Gastroesophageal sphincter (tissue), 4 donors: ENCODE data around the gene LSM10. TPM values are rescaled to one million over a fixed set of nuclear protein-coding genes. Genes with fewer than 3 reads are reported as not detected.
A peak's percentile ranks its signal among the peaks of the same experiment; 100 is the strongest.

Experiments used
- ATAC-seq: fragments of 150-250 bp; one replicate; pipeline ENCODE4 v1.9.1; 2016; ENCODE audit warnings: mild to moderate bottlenecking, moderate library complexity
- H3K27ac ChIP-seq, 4 donors: fragments of 200-600 bp; sonication (generic) in 3 of 4; 1 replicate in 3 of 4; 2 replicates in 1 of 4; pipeline ENCODE4 v1.5.1; 2016 to 2019
- H3K27me3 ChIP-seq: fragments of 200-600 bp; sonication (generic); one replicate; pipeline ENCODE4 v1.5.1; 2019
- H3K36me3 ChIP-seq, 2 donors: fragments of 200-600 bp; sonication (generic); one replicate each; pipeline ENCODE4 v1.5.1; 2019; ENCODE audit warnings: control low read depth in 1 of 2
- H3K4me1 ChIP-seq, 3 donors: fragments of 200-600 bp; sonication (generic); 1 replicate in 2 of 3; 2 replicates in 1 of 3; pipeline ENCODE4 v1.5.1; 2016 to 2019; ENCODE audit warnings: control low read depth in 2 of 3
- H3K4me3 ChIP-seq, 2 donors: fragments of 200-600 bp; sonication (generic); one replicate each; pipeline ENCODE4 v1.5.1; 2019; ENCODE audit warnings: mild to moderate bottlenecking in 1 of 2, moderate library complexity in 1 of 2
- H3K9me3 ChIP-seq, 3 donors: fragments of 200-600 bp; sonication (generic); one replicate each; pipeline ENCODE4 v1.5.1; 2017 to 2019; ENCODE audit warnings: control low read depth in 2 of 3
- EP300 ChIP-seq: sonication (generic); formaldehyde crosslinking; IDR thresholded peaks from one replicate; pipeline ENCODE4 v1.6.1; 2017; ENCODE audit warnings: antibody characterized with exemption, mild to moderate bottlenecking
- POLR2A ChIP-seq, 2 donors: fragments of 450-650 bp; IDR thresholded peaks; one replicate each; pipeline ENCODE4 v1.6.1; 2017; ENCODE audit warnings: antibody characterized with exemption in 2 of 2, mild to moderate bottlenecking in 2 of 2, moderate library complexity in 1 of 2
- POLR2AphosphoS5 ChIP-seq: sonication (generic); formaldehyde crosslinking; IDR thresholded peaks from one replicate; pipeline ENCODE4 v1.6.1; 2017; ENCODE audit warnings: antibody characterized with exemption
- WGBS, 2 donors: methylation state at CpG; one replicate each; pipeline ENCODE4 v1.1.5; 2018; ENCODE audit warnings: low coverage in 1 of 2; 5-methylcytosine and 5-hydroxymethylcytosine counted together
- total RNA-seq, 4 donors: library from RNA; depleted of rRNA; stranded (reverse); fragments of >200 nt; gene quantifications; one replicate each; pipeline ENCODE4 v1.1.0, GENCODE V29; 2016
- TF ChIP-seq, protein P1 (sequence below), 4 experiments: fragments of 200-600 bp in 2 of 4; fragments of 450-650 bp in 2 of 4; sonication (generic) in 1 of 4; IDR thresholded peaks; one replicate each; pipeline ENCODE4 v1.5.1; 2017 to 2019; ENCODE audit warnings: antibody characterized with exemption in 4 of 4, mild to moderate bottlenecking in 2 of 4, moderate library complexity in 2 of 4

The LSM10 gene
- total RNA-seq, 4 donors from 2014 or later: 39.5 to 50.2 (median 47.3) TPM

DNA sequence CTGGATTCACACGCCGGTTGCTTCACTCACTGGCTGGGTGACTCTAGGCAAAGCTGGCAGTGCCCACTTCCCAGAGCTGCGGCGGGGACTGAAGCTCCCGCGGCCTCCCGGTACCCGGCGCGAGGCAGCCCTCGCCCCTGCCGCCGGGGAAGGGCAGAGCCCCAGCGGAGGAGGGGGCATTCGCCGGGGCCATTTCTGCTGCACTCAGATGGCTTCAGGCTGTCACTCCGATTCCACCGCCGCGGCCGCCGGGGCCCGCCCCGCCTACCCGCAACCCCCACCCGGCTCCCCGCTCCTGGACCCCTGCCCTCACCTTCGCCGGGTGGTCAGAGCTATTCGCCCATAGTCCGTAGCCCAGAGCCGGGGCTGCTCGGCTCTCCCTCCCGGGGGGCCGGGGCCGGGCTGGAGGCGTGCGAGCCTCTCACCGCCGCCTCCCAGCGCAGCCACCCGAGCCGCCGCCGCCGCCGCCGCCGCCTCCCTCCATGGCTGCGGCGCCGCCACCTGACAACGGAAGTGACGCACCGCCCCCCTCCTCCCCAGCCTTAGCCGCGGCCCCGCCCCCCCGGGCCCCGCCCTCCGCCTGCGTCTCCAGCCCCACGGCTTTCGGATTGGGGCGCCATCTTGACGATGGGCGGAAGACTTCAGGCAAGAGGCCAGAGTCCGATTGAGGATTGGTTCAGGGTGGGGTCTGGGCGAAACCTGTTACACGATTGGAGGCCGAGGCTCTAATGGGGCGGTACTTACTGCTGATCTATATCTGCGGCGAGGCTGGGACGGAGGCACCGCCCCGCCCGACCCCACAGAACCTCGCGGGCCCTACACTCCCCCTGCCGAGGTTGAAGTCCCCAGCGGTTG, 12.1 kb downstream of the LSM10 start, which contains the start of gene STK40:
Gene STK40 (minus strand): TSS at position 515 of the 855 bp plus-strand sequence. CDS start 24,592 bp downstream, outside the sequence.
- peak within 1 kb of the TSS; percentile 77 to 98 for H3K4me3 ChIP-seq
- TF ChIP-seq POLR2AphosphoS5 (peak; percentile 58), POLR2A (IDR thresholded peaks at IDR 0.05) (peak; percentile 87 to 94), EP300 (no peak)
- TF ChIP-seq, protein P1, sequence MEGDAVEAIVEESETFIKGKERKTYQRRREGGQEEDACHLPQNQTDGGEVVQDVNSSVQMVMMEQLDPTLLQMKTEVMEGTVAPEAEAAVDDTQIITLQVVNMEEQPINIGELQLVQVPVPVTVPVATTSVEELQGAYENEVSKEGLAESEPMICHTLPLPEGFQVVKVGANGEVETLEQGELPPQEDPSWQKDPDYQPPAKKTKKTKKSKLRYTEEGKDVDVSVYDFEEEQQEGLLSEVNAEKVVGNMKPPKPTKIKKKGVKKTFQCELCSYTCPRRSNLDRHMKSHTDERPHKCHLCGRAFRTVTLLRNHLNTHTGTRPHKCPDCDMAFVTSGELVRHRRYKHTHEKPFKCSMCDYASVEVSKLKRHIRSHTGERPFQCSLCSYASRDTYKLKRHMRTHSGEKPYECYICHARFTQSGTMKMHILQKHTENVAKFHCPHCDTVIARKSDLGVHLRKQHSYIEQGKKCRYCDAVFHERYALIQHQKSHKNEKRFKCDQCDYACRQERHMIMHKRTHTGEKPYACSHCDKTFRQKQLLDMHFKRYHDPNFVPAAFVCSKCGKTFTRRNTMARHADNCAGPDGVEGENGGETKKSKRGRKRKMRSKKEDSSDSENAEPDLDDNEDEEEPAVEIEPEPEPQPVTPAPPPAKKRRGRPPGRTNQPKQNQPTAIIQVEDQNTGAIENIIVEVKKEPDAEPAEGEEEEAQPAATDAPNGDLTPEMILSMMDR (IDR thresholded peaks at IDR 0.05): peak in 1 of 4 experiments; percentile 15
- H3K4me1 ChIP-seq: peaks cover 0 to 83% (median 37%) of the 10 kb centered on the region in 3 donors
- no peaks in the 10 kb centered on the region for H3K9me3 ChIP-seq
- peak within 1 kb of the TSS; percentile 96 to 99 (median 96) for H3K27ac ChIP-seq
- H3K27me3 ChIP-seq: no peaks in the 10 kb centered on the region
- H3K36me3 ChIP-seq: peaks cover 0 to 9% of the 10 kb centered on the region in 2 donors
- ATAC-seq: peak; percentile 87
- no CpG with 5 or more reads among the region's 82 CpGs for WGBS, 2 donors

DNA sequence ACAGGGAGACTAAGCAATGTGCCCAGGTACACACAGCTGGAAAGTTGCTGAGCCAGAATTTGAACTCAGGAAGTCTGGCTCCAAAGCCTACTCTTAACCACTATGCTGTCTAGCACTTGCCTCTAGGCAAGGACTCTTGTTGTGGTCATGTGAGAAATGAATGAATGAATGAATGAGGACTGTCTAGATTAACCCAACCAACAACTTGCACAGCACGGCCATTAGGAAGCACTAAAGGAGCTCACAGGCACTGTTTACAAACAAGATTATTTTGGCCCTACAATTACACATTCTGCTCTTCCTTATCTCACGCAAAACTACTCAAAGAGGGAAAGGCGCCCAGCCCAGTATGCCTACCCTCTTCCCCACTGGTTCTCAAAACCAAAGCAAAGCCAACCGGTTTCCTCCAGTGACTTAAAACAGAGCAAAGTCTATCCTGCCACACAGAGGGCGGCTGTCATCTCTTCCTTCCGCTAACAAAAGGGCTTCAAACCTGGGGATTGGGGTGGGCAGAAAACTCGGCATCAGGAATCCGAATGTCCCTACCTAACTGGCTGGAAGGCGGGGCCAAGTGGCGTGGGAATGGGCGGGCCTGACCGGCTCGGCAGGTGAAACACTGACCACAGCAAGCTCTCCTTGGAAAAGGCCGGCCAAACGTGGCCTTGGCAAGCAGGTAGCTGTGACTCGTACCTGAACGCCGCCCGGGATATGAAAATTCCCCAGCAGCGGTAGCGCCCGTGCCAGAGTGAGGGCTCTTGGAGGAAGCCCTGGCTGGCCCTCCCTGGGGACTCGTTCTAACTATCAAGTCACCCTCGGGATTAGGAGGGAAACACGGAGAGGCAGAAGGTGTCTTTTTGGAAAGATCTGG, 12.9 kb downstream of the LSM10 start:
- Histone ChIP-seq H3K36me3 (peaks cover 0 to under 1% of the 10 kb centered on the region in 2 donors), H3K4me3 (peak overlapping the region; percentile 77 to 98), H3K27me3 (no peaks in the 10 kb centered on the region), H3K27ac (peak overlapping the region; percentile 89 to 99 (median 96)), H3K4me1 (peaks cover 0 to 86% (median 41%) of the 10 kb centered on the region in 3 donors), H3K9me3 (no peaks in the 10 kb centered on the region)
- 2 to 10% methylated on average over 4 to 5 of the region's 25 CpGs for WGBS, 2 donors
- ATAC-seq: no peak
- TF ChIP-seq POLR2AphosphoS5 (no peak), POLR2A (IDR thresholded peaks at IDR 0.05) (no peak)

DNA sequence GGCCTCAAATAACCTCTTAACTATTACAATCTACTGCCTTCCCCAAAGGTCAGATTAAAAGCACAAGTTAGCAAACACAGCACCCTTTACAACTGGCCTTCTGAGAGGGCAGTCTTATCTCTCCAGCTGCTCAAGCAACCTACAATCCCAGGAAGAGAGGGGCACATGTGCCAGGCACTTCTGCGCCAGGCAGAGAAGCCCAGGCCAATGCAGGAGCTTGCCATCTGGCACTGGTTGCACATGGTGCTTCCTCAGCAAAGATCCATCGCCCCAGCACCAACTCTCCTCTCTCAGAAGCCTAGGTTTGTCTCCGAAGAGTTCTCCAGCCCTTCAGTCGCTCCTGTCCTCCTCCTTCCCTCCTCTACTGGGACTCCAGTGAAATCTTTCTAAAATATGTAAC, 14.5 kb downstream of the LSM10 start:
- no peak for TF ChIP-seq POLR2A (IDR thresholded peaks at IDR 0.05)
- TF ChIP-seq, protein P1 (IDR thresholded peaks at IDR 0.05): no peak
- no peak for TF ChIP-seq POLR2AphosphoS5
- TF ChIP-seq EP300: no peak
- no peak overlapping the region for H3K4me3 ChIP-seq
- WGBS, 2 donors: 70 to 77% methylated on average over 3 to 4 of the region's 4 CpGs
- no peaks in the 10 kb centered on the region for H3K36me3 ChIP-seq
- ATAC-seq: no peak
- no peaks in the 10 kb centered on the region for H3K27me3 ChIP-seq
- H3K4me1 ChIP-seq: peaks cover 0 to 85% (median 37%) of the 10 kb centered on the region in 3 donors
- peak overlapping the region in 2 of 4 donors; percentile 9 to 99 for H3K27ac ChIP-seq
- H3K9me3 ChIP-seq: no peaks in the 10 kb centered on the region

DNA sequence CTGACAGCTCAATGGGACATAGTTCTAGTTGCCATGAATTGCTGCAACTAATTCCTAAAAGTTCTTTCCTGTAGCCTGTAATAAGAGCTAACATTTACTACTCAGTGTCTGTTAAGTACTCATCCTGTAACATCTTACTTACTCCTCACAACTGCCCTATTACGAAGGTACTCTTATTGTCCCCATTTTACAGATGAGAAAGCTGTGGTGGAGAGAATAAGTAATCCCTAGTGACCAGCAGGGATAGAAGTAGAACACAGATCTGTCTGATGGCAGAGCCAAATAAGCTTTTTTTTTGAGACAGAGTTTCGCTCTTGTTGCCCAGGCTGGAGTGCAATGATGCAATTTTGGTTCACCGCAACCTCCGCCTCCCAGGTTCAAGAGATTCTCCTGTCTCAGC, 15.0 kb downstream of the LSM10 start:
- WGBS, 2 donors: 100% methylated on average over 2 to 4 of the region's 4 CpGs
- Histone ChIP-seq H3K27ac (peak overlapping the region in 2 of 4 donors; percentile 9 to 99), H3K4me1 (peaks cover 0 to 83% (median 31%) of the 10 kb centered on the region in 3 donors), H3K4me3 (no peak overlapping the region), H3K36me3 (no peaks in the 10 kb centered on the region), H3K27me3 (no peaks in the 10 kb centered on the region), H3K9me3 (no peaks in the 10 kb centered on the region)
- no peak for TF ChIP-seq EP300
- TF ChIP-seq, protein P1 (IDR thresholded peaks at IDR 0.05): no peak
- no peak for ATAC-seq

DNA sequence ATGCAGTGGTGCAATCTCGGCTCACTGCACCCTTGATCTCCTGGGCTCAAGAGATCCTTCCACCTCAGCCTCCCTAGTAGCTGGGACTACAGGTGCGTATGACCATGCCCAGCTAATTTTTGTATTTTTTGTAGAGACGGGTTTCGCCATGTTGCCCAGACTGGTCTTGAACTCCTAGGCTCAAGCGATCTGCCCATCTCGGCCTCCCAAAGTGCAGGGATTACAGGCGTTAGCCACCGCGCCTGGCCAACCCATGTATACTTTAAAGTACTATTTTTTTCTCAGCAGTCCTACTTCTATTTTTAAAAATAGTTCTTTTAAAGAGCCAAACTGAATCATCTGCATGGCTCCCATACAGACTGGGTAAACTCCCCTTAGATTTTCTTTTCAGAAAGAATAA, 15.5 kb downstream of the LSM10 start:
- Histone ChIP-seq H3K4me3 (no peak overlapping the region), H3K9me3 (no peaks in the 10 kb centered on the region), H3K27ac (peak overlapping the region in 2 of 4 donors; percentile 16 to 99), H3K27me3 (no peaks in the 10 kb centered on the region), H3K4me1 (peaks cover 0 to 78% (median 28%) of the 10 kb centered on the region in 3 donors), H3K36me3 (no peaks in the 10 kb centered on the region)
- no peak for ATAC-seq
- TF ChIP-seq, protein P1 (IDR thresholded peaks at IDR 0.05): no peak
- TF ChIP-seq POLR2AphosphoS5 (no peak), POLR2A (IDR thresholded peaks at IDR 0.05) (no peak), EP300 (no peak)
- WGBS, 2 donors: 60 to 80% methylated on average over 7 to 9 of the region's 9 CpGs
